GM23338 (cell line): ENCODE data around the gene KIF1C. TPM values are rescaled to one million over a fixed set of nuclear protein-coding genes. Genes with fewer than 3 reads are reported as not detected.

Experiments used
- ATAC-seq: fragments of 200-7000 bp; cut with Tn5 transposase; 3 replicates; pipeline ENCODE4 v1.9.1; 2020
- DNase-seq: peaks from one replicate; pipeline ENCODE4 v3.0.0-alpha.2; 2015; ENCODE audit warnings: low spot score
- H2AFZ ChIP-seq: fragments of 200-600 bp; sonication (generic); 2 replicates; pipeline ENCODE4 v1.8.0; 2016; ENCODE audit warnings: antibody characterized with exemption, mild to moderate bottlenecking, moderate library complexity
- H3F3A ChIP-seq: fragments of 200-600 bp; sonication (generic); replicated peaks from 2 replicates; pipeline ENCODE4 v1.8.0; 2017; ENCODE audit warnings: antibody characterized with exemption, mixed run types, low read depth
- H3K27ac ChIP-seq: fragments of 200-600 bp; sonication (generic); 2 replicates; pipeline ENCODE4 v1.6.1; 2016; ENCODE audit warnings: low read depth
- H3K27me3 ChIP-seq: fragments of 200-600 bp; sonication (generic); 2 replicates; pipeline ENCODE4 v1.8.0; 2016; ENCODE audit warnings: mild to moderate bottlenecking, mixed run types, moderate library complexity; ENCODE audit not compliant: insufficient read depth
- H3K36me3 ChIP-seq: fragments of 200-600 bp; sonication (generic); 2 replicates; pipeline ENCODE4 v1.8.0; 2016; ENCODE audit warnings: mild to moderate bottlenecking; ENCODE audit not compliant: insufficient read depth
- H3K4me1 ChIP-seq: fragments of 200-600 bp; sonication (generic); 2 replicates; pipeline ENCODE4 v1.8.0; 2016; ENCODE audit warnings: mild to moderate bottlenecking, moderate library complexity; ENCODE audit not compliant: insufficient read depth
- H3K4me2 ChIP-seq: fragments of 200-600 bp; sonication (generic); 2 replicates; pipeline ENCODE4 v1.7.1; 2017; ENCODE audit warnings: mixed run types
- H3K4me3 ChIP-seq: fragments of 200-600 bp; sonication (generic); 2 replicates; pipeline ENCODE4 v1.6.1; 2016; ENCODE audit warnings: mixed run types
- H3K79me2 ChIP-seq: fragments of 200-600 bp; sonication (generic); replicated peaks from 2 replicates; pipeline ENCODE4 v1.8.0; 2017; ENCODE audit warnings: mild to moderate bottlenecking; ENCODE audit not compliant: insufficient read depth
- H3K9me2 ChIP-seq: fragments of 200-600 bp; sonication (generic); 2 replicates; pipeline ENCODE4 v1.8.0; 2017; ENCODE audit not compliant: insufficient read depth
- H4K20me1 ChIP-seq: fragments of 200-600 bp; sonication (generic); replicated peaks from 2 replicates; pipeline ENCODE4 v1.8.0; 2017; ENCODE audit warnings: mild to moderate bottlenecking; ENCODE audit not compliant: insufficient read depth
- H3K27ac Mint-ChIP-seq: 2 replicates; pipeline ENCODE4 v1.8.0; 2020; ENCODE audit warnings: inconsistent platforms, mild to moderate bottlenecking, moderate library complexity, mixed read lengths
- H3K27me3 Mint-ChIP-seq: 3 replicates; pipeline ENCODE4 v1.8.0; 2022; ENCODE audit warnings: low read depth, mild to moderate bottlenecking, moderate library complexity, mixed read lengths, inconsistent platforms; ENCODE audit not compliant: insufficient read depth, poor library complexity
- H3K36me3 Mint-ChIP-seq: 3 replicates; pipeline ENCODE4 v1.8.0; 2021; ENCODE audit warnings: low read depth, mild to moderate bottlenecking, inconsistent platforms, moderate library complexity, mixed read lengths
- H3K4me1 Mint-ChIP-seq: 3 replicates; pipeline ENCODE4 v1.8.0; 2020; ENCODE audit warnings: mild to moderate bottlenecking, inconsistent platforms, mixed read lengths
- H3K4me3 Mint-ChIP-seq: 3 replicates; pipeline ENCODE4 v1.8.0; 2021; ENCODE audit warnings: moderate library complexity, mild to moderate bottlenecking, inconsistent platforms, mixed read lengths
- H3K9me3 Mint-ChIP-seq: 3 replicates; pipeline ENCODE4 v1.8.0; 2020; ENCODE audit warnings: moderate library complexity, mild to moderate bottlenecking, inconsistent platforms, mixed read lengths
- CREB1 ChIP-seq: fragments of 250-450 bp; sonication (Bioruptor Pico); IDR thresholded peaks from 2 replicates; pipeline ENCODE4 v1.5.0; 2020; ENCODE audit warnings: low read depth, mild to moderate bottlenecking, moderate library complexity
- CTCF ChIP-seq, 2 experiments: fragments of 200-600 bp in 1 of 2; sonication (generic) in 1 of 2; conservative IDR thresholded peaks; 2 replicates each; pipeline versions ENCODE4 v1.5.1 to v1.6.1; 2016 to 2017; ENCODE audit warnings: antibody characterized with exemption in 2 of 2, low read depth in 2 of 2, mild to moderate bottlenecking in 2 of 2, moderate library complexity in 1 of 2
- ETS1 ChIP-seq: IDR thresholded peaks from 2 replicates; pipeline ENCODE4 v1.6.1; 2016; ENCODE audit warnings: antibody characterized with exemption
- EZH2 ChIP-seq: fragments of 200-600 bp; sonication (generic); IDR thresholded peaks from one replicate; pipeline ENCODE4 v1.8.0; 2017; ENCODE audit warnings: antibody characterized with exemption, mild to moderate bottlenecking, low read depth; ENCODE audit not compliant: unreplicated experiment
- EZH2phosphoT487 ChIP-seq: fragments of 200-600 bp; sonication (generic); IDR thresholded peaks from one replicate; pipeline ENCODE4 v1.8.1; 2018; ENCODE audit warnings: antibody characterized with exemption; ENCODE audit not compliant: unreplicated experiment
- JUNB ChIP-seq: IDR thresholded peaks from one replicate; pipeline ENCODE4 v1.6.1; 2016; ENCODE audit warnings: antibody characterized with exemption; ENCODE audit not compliant: unreplicated experiment
- NANOG ChIP-seq: IDR thresholded peaks from 2 replicates; pipeline ENCODE4 v1.6.1; 2016; ENCODE audit warnings: antibody characterized with exemption, borderline replicate concordance
- POLR2AphosphoS5 ChIP-seq: IDR thresholded peaks from 2 replicates; pipeline ENCODE4 v1.6.1; 2016; ENCODE audit warnings: antibody characterized with exemption, low read depth
- ZNF114 ChIP-seq: fragments of 250-450 bp; sonication (Bioruptor Pico); IDR thresholded peaks from 2 replicates; pipeline ENCODE4 v1.5.0; 2020; ENCODE audit warnings: mild to moderate bottlenecking, moderate library complexity
- ZNF331 ChIP-seq: fragments of 250-450 bp; sonication (Bioruptor Pico); IDR thresholded peaks from 2 replicates; pipeline ENCODE4 v1.5.0; 2020; ENCODE audit warnings: low read depth, mild to moderate bottlenecking, moderate library complexity
- ZNF462 ChIP-seq: fragments of 250-450 bp; sonication (Bioruptor Pico); IDR thresholded peaks from 2 replicates; pipeline ENCODE4 v1.5.0; 2020; ENCODE audit warnings: mild to moderate bottlenecking, moderate library complexity
- polyA plus RNA-seq: library from polyadenylated mRNA; unstranded; fragments of >200 nt; fragmentation: Nextera tagmentation; extraction: Ambion mirVana; gene quantifications from 2 replicates; pipeline ENCODE4 v1.2.1, GENCODE V29; 2016
- total RNA-seq: library from RNA; depleted of rRNA; stranded (reverse); fragments of >200 nt; shearing (Covaris generic); gene quantifications from 2 replicates; pipeline ENCODE4 v1.2.3, GENCODE V29; 2014

The KIF1C gene
- total and polyA plus RNA-seq, 2 experiments from 2014 or later: 13.5 to 61.4 TPM

- peak; percentile 2 for ATAC-seq
Observed at GRCh38 chr17:4968486-4969046, 29.2 kb upstream of the KIF1C start.

GRCh38 chr17:4969047-4969550 is 28.7 kb upstream of the KIF1C start:
- Mint-ChIP-seq H3K27me3 (peaks cover 33% of the 10 kb centered on the region), H3K4me1 (peaks cover 35% of the 10 kb centered on the region), H3K36me3 (peaks cover 64% of the 10 kb centered on the region), H3K9me3 (peaks cover 17% of the 10 kb centered on the region), H3K27ac (no peak overlapping the region), H3K4me3 (no peak overlapping the region)
- peak overlapping the region; percentile 97 for H3K27ac ChIP-seq
- H2AFZ ChIP-seq: peak overlapping the region; percentile 63; the same call in 1 of the 2 replicates
- H4K20me1 ChIP-seq: 0 out of 2 replicates have a peak, but pooled peaks cover 9% of the 10 kb centered on the region
- no peaks in the 10 kb centered on the region for H3K9me2 ChIP-seq
- no peaks in the 10 kb centered on the region; the same call in 1 of the 2 replicates for H3K36me3 ChIP-seq
- peaks cover 19% of the 10 kb centered on the region; the same call in 1 of the 2 replicates for H3F3A ChIP-seq
- peaks cover 34% of the 10 kb centered on the region for H3K79me2 ChIP-seq
- H3K4me2 ChIP-seq: peak overlapping the region; percentile 99
- peaks cover 26% of the 10 kb centered on the region for H3K4me1 ChIP-seq
- peaks cover 12% of the 10 kb centered on the region for H3K27me3 ChIP-seq
- ATAC-seq: no peak
- DNase-seq: no peak
- H3K4me3 ChIP-seq: peak overlapping the region; percentile 59
- TF ChIP-seq ETS1: no peak
- no peak for TF ChIP-seq CTCF (conservative IDR thresholded peaks at IDR 0.05; ENCODE audit: low read depth in 2 of 2)
- TF ChIP-seq POLR2AphosphoS5: no peak; the same call in 1 of the 2 replicates
- TF ChIP-seq EZH2: no peak
- TF ChIP-seq CREB1 (CRISPR knock-in tag): no peak
- TF ChIP-seq ZNF462 (CRISPR knock-in tag): no peak
- TF ChIP-seq JUNB: no peak
- no peak for TF ChIP-seq ZNF114
- no peak for TF ChIP-seq NANOG
- TF ChIP-seq ZNF331 (CRISPR knock-in tag): no peak

More at GRCh38 chr17:4968486-4969046, 29.2 kb upstream of the KIF1C start:
- Mint-ChIP-seq H3K4me1 (peaks cover 35% of the 10 kb centered on the region), H3K4me3 (no peak overlapping the region), H3K36me3 (peaks cover 65% of the 10 kb centered on the region), H3K27ac (no peak overlapping the region), H3K9me3 (peaks cover 18% of the 10 kb centered on the region), H3K27me3 (peaks cover 29% of the 10 kb centered on the region)
- 0 out of 2 replicates have a peak, but pooled peaks cover 9% of the 10 kb centered on the region for H4K20me1 ChIP-seq
- peaks cover 7% of the 10 kb centered on the region; the same call in 1 of the 2 replicates for H3K27me3 ChIP-seq
- H3K4me3 ChIP-seq: peak overlapping the region; percentile 59
- peak overlapping the region; percentile 99 for H3K4me2 ChIP-seq
- H3K36me3 ChIP-seq: no peaks in the 10 kb centered on the region; the same call in 1 of the 2 replicates
- DNase-seq: peak; percentile 59
- H3F3A ChIP-seq: peaks cover 19% of the 10 kb centered on the region; the same call in 1 of the 2 replicates
- peak overlapping the region; percentile 63 for H2AFZ ChIP-seq
- H3K27ac ChIP-seq: peak overlapping the region; percentile 97
- no peaks in the 10 kb centered on the region for H3K9me2 ChIP-seq
- peaks cover 26% of the 10 kb centered on the region for H3K4me1 ChIP-seq
- peaks cover 38% of the 10 kb centered on the region for H3K79me2 ChIP-seq
- TF ChIP-seq EZH2phosphoT487: no peak
- no peak for TF ChIP-seq EZH2
